Measurements from ENCODE around the gene FST.

FST gene

GRCh38 chr5:53520813-53521212 lies 40.4 kb downstream of the FST start:
- Histone ChIP-seq H3K4ac (ENCODE audit: low read depth in 1 of 2, low read length in 2 of 2) (no peak overlapping the region), H2BK5ac (ENCODE audit: low read depth, low read length, poor library complexity, severe bottlenecking) (no peak overlapping the region), H3K27ac (ENCODE audit: low read length, poor library complexity, severe bottlenecking) (no peak overlapping the region), H3K9me3 (ENCODE audit: control insufficient read depth, low read length) (peaks cover 12% of the 10 kb centered on the region), H3K14ac (ENCODE audit: low read length in 2 of 2) (no peak overlapping the region), H3K36me3 (ENCODE audit: control insufficient read depth in 1 of 2, insufficient read depth in 2 of 2, low read depth in 1 of 2, low read length in 2 of 2) (no peaks in the 10 kb centered on the region), H2BK12ac (ENCODE audit: low read length in 2 of 2) (no peak overlapping the region), H3K4me1 (ENCODE audit: control insufficient read depth, insufficient read depth, low read depth, low read length) (no peaks in the 10 kb centered on the region), H3K18ac (ENCODE audit: low read depth in 1 of 2, low read length in 2 of 2) (no peak overlapping the region), H3K79me1 (replicated peaks; ENCODE audit: low read length, poor library complexity, severe bottlenecking) (no peaks in the 10 kb centered on the region), H3K27me3 (ENCODE audit: control insufficient read depth in 1 of 2, insufficient read depth in 1 of 2, low read length in 2 of 2) (no peaks in the 10 kb centered on the region), H4K8ac (ENCODE audit: low read length) (no peak overlapping the region), H3K4me2 (ENCODE audit: low read length, poor library complexity, severe bottlenecking) (no peak overlapping the region), H3K9ac (ENCODE audit: low read length) (no peak overlapping the region), H2BK15ac (ENCODE audit: low read depth, poor library complexity, severe bottlenecking) (no peak overlapping the region), H2AFZ (ENCODE audit: low read depth, low read length) (no peak overlapping the region), H4K91ac (ENCODE audit: low read length) (no peak overlapping the region), H2AK5ac (ENCODE audit: low read length, severe bottlenecking) (no peak overlapping the region), H2BK120ac (ENCODE audit: low read depth, low read length) (no peak overlapping the region), H3K23ac (ENCODE audit: low read length in 2 of 2) (no peak overlapping the region), H3K4me3 (ENCODE audit: insufficient read depth in 1 of 2, low read depth in 1 of 2, low read length in 2 of 2) (no peak overlapping the region)
- DNase-seq, result no peak

Data from mesenchymal stem cell (in vitro differentiated cells and primary cell).